ENCODE results near the gene SIK2. TPM values are rescaled to one million over a fixed set of nuclear protein-coding genes. Genes with fewer than 3 reads are reported as not detected.
"Not testable (repeated sequence)": the region's sequence is repeated elsewhere in the genome, so short reads cannot be mapped to it uniquely, and the experiment has no call there.

The SIK2 gene
- total RNA-seq, 8 experiments from 2014 or later: 8.5 to 22.5 (median 12.1) TPM

- H3K4me1 ChIP-seq (replicated peaks in 1 of 2): peaks cover 10 to 11% of the 10 kb centered on the region in 2 donors
- peak in 3 of 8 experiments; percentile 56 to 82 (median 63) for ATAC-seq (replicated peaks in 6 of 8)
- H3K4me3 ChIP-seq: no peak overlapping the region
- no peak overlapping the region for H3K27ac ChIP-seq
- WGBS, 10 experiments: 36 to 100% (median 92%) methylated on average over 1 to 4 of the region's 4 CpGs
- in situ Hi-C loops (cut with MboI; ENCODE audit: low pct_unique_long_range_greater_than_20kb in 2 of 9, low sequenced_read_pairs in 9 of 9, unreplicated experiment in 9 of 9): no loop called here
Observed at GRCh38 chr11:111632516-111633220, 30.4 kb downstream of the SIK2 start.

- Histone ChIP-seq H3K27ac (no peak overlapping the region), H3K4me1 (replicated peaks in 1 of 2) (peaks cover 10 to 11% of the 10 kb centered on the region in 2 donors), H3K4me3 (no peak overlapping the region)
- no peak for ATAC-seq (replicated peaks in 6 of 8)
- in situ Hi-C loops (cut with MboI; ENCODE audit: low pct_unique_long_range_greater_than_20kb in 2 of 9, low sequenced_read_pairs in 9 of 9, unreplicated experiment in 9 of 9): no loop called here
- WGBS, 10 experiments: 76 to 100% (median 94%) methylated on average over 1 to 3 of the region's 3 CpGs
Observed at GRCh38 chr11:111633248-111633647, 31.0 kb downstream of the SIK2 start.

- no peak overlapping the region for H3K27ac ChIP-seq
- no peak overlapping the region for H3K4me3 ChIP-seq
- in situ Hi-C loops (cut with MboI; ENCODE audit: low pct_unique_long_range_greater_than_20kb in 2 of 9, low sequenced_read_pairs in 9 of 9, unreplicated experiment in 9 of 9): no loop called here
- peaks cover 10 to 11% of the 10 kb centered on the region in 2 donors for H3K4me1 ChIP-seq (replicated peaks in 1 of 2)
- WGBS, 10 experiments: 33 to 96% (median 72%) methylated on average over 2 to 3 of the region's 3 CpGs; no CpG with 5 or more reads in 1 of the 10 experiments
- peak in 1 of 8 experiments; percentile 54 for ATAC-seq (replicated peaks in 6 of 8)
Observed at GRCh38 chr11:111633756-111634362, 31.6 kb downstream of the SIK2 start.

GRCh38 chr11:111634981-111635705 lies 32.9 kb downstream of the SIK2 start:
- peaks cover 10 to 11% of the 10 kb centered on the region in 2 donors for H3K4me1 ChIP-seq (replicated peaks in 1 of 2)
- in situ Hi-C loops (cut with MboI; ENCODE audit: low pct_unique_long_range_greater_than_20kb in 2 of 9, low sequenced_read_pairs in 9 of 9, unreplicated experiment in 9 of 9): no loop called here
- no peak overlapping the region for H3K27ac ChIP-seq
- WGBS, 10 experiments: 10 to 100% (median 79%) methylated on average over 1 to 4 of the region's 5 CpGs
- ATAC-seq (replicated peaks in 6 of 8): no peak
- H3K4me3 ChIP-seq: no peak overlapping the region

GRCh38 chr11:111635706-111636045 lies 33.4 kb downstream of the SIK2 start:
- peak in 5 of 8 experiments; percentile 36 to 91 (median 53) for ATAC-seq (replicated peaks in 6 of 8)
- 0 to 100% (median 31%) methylated on average over 1 of the region's 1 CpG; no CpG with 5 or more reads in 4 of the 10 experiments for WGBS, 10 experiments

GRCh38 chr11:111637885-111638284 lies 35.6 kb downstream of the SIK2 start:
- no peak overlapping the region for H3K27ac ChIP-seq
- peaks cover 7 to 9% of the 10 kb centered on the region in 2 donors for H3K4me1 ChIP-seq (replicated peaks in 1 of 2)
- 76 to 100% (median 90%) methylated on average over 2 to 4 of the region's 4 CpGs; no CpG with 5 or more reads in 1 of the 10 experiments for WGBS, 10 experiments
- no peak for ATAC-seq (replicated peaks in 6 of 8)
- H3K4me3 ChIP-seq: no peak overlapping the region
- in situ Hi-C loops (cut with MboI; ENCODE audit: low pct_unique_long_range_greater_than_20kb in 2 of 9, low sequenced_read_pairs in 9 of 9, unreplicated experiment in 9 of 9): no loop called here

More at GRCh38 chr11:111635706-111636045, 33.4 kb downstream of the SIK2 start:
- Histone ChIP-seq H3K4me3 (no peak overlapping the region), H3K4me1 (replicated peaks in 1 of 2) (peaks cover 10 to 11% of the 10 kb centered on the region in 2 donors), H3K27ac (no peak overlapping the region)
- in situ Hi-C loops (cut with MboI; ENCODE audit: low pct_unique_long_range_greater_than_20kb in 2 of 9, low sequenced_read_pairs in 9 of 9, unreplicated experiment in 9 of 9): no loop called here

GRCh38 chr11:111639226-111639925 lies 37.1 kb downstream of the SIK2 start:
- WGBS, 10 experiments: 90 to 100% (median 100%) methylated on average over 1 of the region's 1 CpG; no CpG with 5 or more reads in 2 of the 10 experiments
- peak in 1 of 8 experiments; percentile 41 for ATAC-seq (replicated peaks in 6 of 8)
- no peak overlapping the region for H3K27ac ChIP-seq
- peaks cover 3 to 9% of the 10 kb centered on the region in 2 donors for H3K4me1 ChIP-seq (replicated peaks in 1 of 2)
- no peak overlapping the region for H3K4me3 ChIP-seq
- in situ Hi-C loops (cut with MboI; ENCODE audit: low pct_unique_long_range_greater_than_20kb in 2 of 9, low sequenced_read_pairs in 9 of 9, unreplicated experiment in 9 of 9): no loop called here

- in situ Hi-C loops (cut with MboI; ENCODE audit: low pct_unique_long_range_greater_than_20kb in 2 of 9, low sequenced_read_pairs in 9 of 9, unreplicated experiment in 9 of 9): no loop called here
- no peak for ATAC-seq (replicated peaks in 6 of 8)
- WGBS, 10 experiments: 89 to 100% (median 93%) methylated on average over 1 to 2 of the region's 2 CpGs; no CpG with 5 or more reads in 2 of the 10 experiments
- Histone ChIP-seq H3K4me3 (no peak overlapping the region), H3K4me1 (replicated peaks in 1 of 2) (no peaks in the 10 kb centered on the region), H3K27ac (no peak overlapping the region)
Observed at GRCh38 chr11:111641339-111642015, 39.2 kb downstream of the SIK2 start.

- 78 to 100% (median 100%) methylated on average over 1 of the region's 1 CpG; no CpG with 5 or more reads in 5 of the 10 experiments for WGBS, 10 experiments
- ATAC-seq (replicated peaks in 6 of 8): peak in 2 of 8 experiments; percentile 13 to 62
Observed at GRCh38 chr11:111642542-111642941, 40.3 kb downstream of the SIK2 start.

GRCh38 chr11:111644922-111645321 lies 42.7 kb downstream of the SIK2 start:
- ATAC-seq (replicated peaks in 6 of 8): no peak
- in situ Hi-C loops (cut with MboI; ENCODE audit: low pct_unique_long_range_greater_than_20kb in 2 of 9, low sequenced_read_pairs in 9 of 9, unreplicated experiment in 9 of 9): no loop called here

More at GRCh38 chr11:111642542-111642941, 40.3 kb downstream of the SIK2 start:
- Histone ChIP-seq H3K4me3 (no peak overlapping the region), H3K27ac (no peak overlapping the region), H3K4me1 (replicated peaks in 1 of 2) (no peaks in the 10 kb centered on the region)
- in situ Hi-C loops (cut with MboI; ENCODE audit: low pct_unique_long_range_greater_than_20kb in 2 of 9, low sequenced_read_pairs in 9 of 9, unreplicated experiment in 9 of 9): no loop called here

GRCh38 chr11:111645657-111646316 lies 43.5 kb downstream of the SIK2 start:
- WGBS, 10 experiments: 90 to 100% (median 96%) methylated on average over 2 to 9 of the region's 9 CpGs
- in situ Hi-C loops (cut with MboI; ENCODE audit: low pct_unique_long_range_greater_than_20kb in 2 of 9, low sequenced_read_pairs in 9 of 9, unreplicated experiment in 9 of 9): no loop called here
- ATAC-seq (replicated peaks in 6 of 8): no peak
- Histone ChIP-seq H3K4me1 (replicated peaks in 1 of 2) (no peaks in the 10 kb centered on the region), H3K4me3 (no peak overlapping the region), H3K27ac (no peak overlapping the region)

More at GRCh38 chr11:111644922-111645321, 42.7 kb downstream of the SIK2 start:
- Histone ChIP-seq H3K4me3 (no peak overlapping the region), H3K4me1 (replicated peaks in 1 of 2) (no peaks in the 10 kb centered on the region), H3K27ac (no peak overlapping the region)
- 43 to 100% (median 93%) methylated on average over 1 of the region's 1 CpG; no CpG with 5 or more reads in 3 of the 10 experiments for WGBS, 10 experiments

GRCh38 chr11:111651336-111651735 lies 49.1 kb downstream of the SIK2 start:
- H3K4me3 ChIP-seq; ATAC-seq (replicated peaks in 6 of 8); H3K27ac ChIP-seq; H3K4me1 ChIP-seq (replicated peaks in 1 of 2); in situ Hi-C loops (cut with MboI; ENCODE audit: low pct_unique_long_range_greater_than_20kb in 2 of 9, low sequenced_read_pairs in 9 of 9, unreplicated experiment in 9 of 9): not testable (repeated sequence)
- WGBS, 10 experiments: 0 to 100% (median 86%) methylated on average over 1 to 4 of the region's 5 CpGs; no CpG with 5 or more reads in 3 of the 10 experiments

Measured in motor neuron (in vitro differentiated cells).